SK-N-MC (cell line): Measurements from ENCODE around the gene CEP164.

Experiments
- DNase-seq: peaks from one replicate; pipeline ENCODE4 v3.0.0-alpha.2; 2011; ENCODE audit warnings: low read depth, low spot score
- H3K27ac ChIP-seq: fragments of 200-600 bp; sonication (generic); 2 replicates; pipeline ENCODE4 v1.5.1; 2016; ENCODE audit warnings: mixed run types
- H3K36me3 ChIP-seq: fragments of 200-600 bp; sonication (generic); 2 replicates; pipeline ENCODE4 v1.6.1; 2017; ENCODE audit warnings: antibody characterized with exemption, low read length, mixed read lengths; ENCODE audit not compliant: insufficient read depth
- H3K4me3 ChIP-seq: fragments of 200-600 bp; sonication (generic); 2 replicates; pipeline ENCODE4 v1.5.1; 2016
- H3K9ac ChIP-seq: fragments of 200-600 bp; sonication (generic); 2 replicates; pipeline ENCODE4 v1.8.0; 2017; ENCODE audit warnings: mixed run types, mixed read lengths; ENCODE audit not compliant: insufficient read length
- H3K9me3 ChIP-seq: fragments of 200-600 bp; sonication (generic); 2 replicates; pipeline ENCODE4 v1.6.1; 2017; ENCODE audit warnings: low read depth, mild to moderate bottlenecking, antibody characterized with exemption, low read length, moderate library complexity, mixed read lengths
- EZH2 ChIP-seq: fragments of 200-600 bp; sonication (generic); IDR thresholded peaks from one replicate; pipeline ENCODE4 v1.6.1; 2017; ENCODE audit warnings: antibody characterized with exemption
- FOXP2 ChIP-seq: optimal IDR thresholded peaks from 2 replicates; pipeline ENCODE3; 2011; ENCODE audit warnings: mild to moderate bottlenecking, moderate library complexity; ENCODE audit not compliant: insufficient read depth; ENCODE audit errors: extremely low read length, control extremely low read depth
- POLR2AphosphoS5 ChIP-seq: IDR thresholded peaks from 2 replicates; pipeline ENCODE4 v1.6.1; 2012; ENCODE audit warnings: mild to moderate bottlenecking, low read depth, low read length, borderline replicate concordance

The CEP164 gene

GRCh38 chr11:117413616-117414015, 86.0 kb downstream of the CEP164 start:
- no peak for DNase-seq
- TF ChIP-seq EZH2 (no peak), FOXP2 (no peak), POLR2AphosphoS5 (no peak)
- H3K9me3 ChIP-seq = no peaks in the 10 kb centered on the region
- no peaks in the 10 kb centered on the region for H3K36me3 ChIP-seq
- no peak overlapping the region for H3K9ac ChIP-seq
- no peak overlapping the region for H3K4me3 ChIP-seq
- no peak overlapping the region for H3K27ac ChIP-seq

- no peak overlapping the region for H3K9ac ChIP-seq
- no peak overlapping the region for H3K27ac ChIP-seq
- no peak overlapping the region for H3K4me3 ChIP-seq
- no peaks in the 10 kb centered on the region for H3K9me3 ChIP-seq
- no peak for DNase-seq
- H3K36me3 ChIP-seq = no peaks in the 10 kb centered on the region
- TF ChIP-seq EZH2 = no peak
- no peak for TF ChIP-seq POLR2AphosphoS5
- no peak for TF ChIP-seq FOXP2
Observed at GRCh38 chr11:117414724-117415123, 87.1 kb downstream of the CEP164 start.

DNA sequence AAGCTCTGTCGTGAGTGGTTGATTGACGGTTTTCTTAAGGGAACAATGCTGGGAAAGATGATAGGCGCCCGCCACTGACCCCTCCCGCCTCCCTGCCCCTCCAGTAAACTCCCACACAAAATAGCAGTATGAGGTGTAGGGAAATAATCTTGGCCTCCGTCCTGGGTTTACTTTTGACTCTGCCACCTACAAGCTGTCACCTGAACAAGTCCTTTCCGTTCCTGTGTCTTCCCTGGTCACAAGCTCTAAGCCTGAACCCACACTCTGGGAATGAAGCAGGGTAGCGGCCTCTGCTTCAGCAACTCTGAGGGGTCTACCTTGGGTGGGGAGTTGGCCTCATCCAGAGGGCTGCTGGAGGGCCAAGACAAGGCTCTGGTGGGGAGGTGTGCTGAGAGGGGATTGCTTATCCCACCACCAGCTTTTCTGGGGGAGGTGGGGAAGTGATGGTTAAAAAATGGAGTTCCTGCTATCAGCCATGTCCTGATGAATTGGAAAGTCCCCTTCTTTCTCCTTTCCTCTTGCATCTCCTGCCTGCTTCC, 87.8 kb downstream of the CEP164 start:
- H3K36me3 ChIP-seq = no peaks in the 10 kb centered on the region
- no peak overlapping the region for H3K27ac ChIP-seq
- H3K4me3 ChIP-seq = no peak overlapping the region
- H3K9ac ChIP-seq = no peak overlapping the region
- DNase-seq = no peak
- H3K9me3 ChIP-seq = no peaks in the 10 kb centered on the region
- TF ChIP-seq EZH2 (no peak), FOXP2 (no peak), POLR2AphosphoS5 (no peak)

- no peak overlapping the region for H3K27ac ChIP-seq
- no peak overlapping the region for H3K9ac ChIP-seq
- DNase-seq = no peak
- H3K4me3 ChIP-seq = no peak overlapping the region
- no peaks in the 10 kb centered on the region for H3K9me3 ChIP-seq
- TF ChIP-seq FOXP2 (no peak), POLR2AphosphoS5 (no peak), EZH2 (no peak)
- H3K36me3 ChIP-seq = no peaks in the 10 kb centered on the region
Observed at GRCh38 chr11:117417342-117417741, 89.7 kb downstream of the CEP164 start.

- H3K9ac ChIP-seq = no peak overlapping the region
- TF ChIP-seq POLR2AphosphoS5 (no peak), EZH2 (no peak), FOXP2 (no peak)
- DNase-seq = no peak
- no peaks in the 10 kb centered on the region for H3K36me3 ChIP-seq
- no peak overlapping the region for H3K27ac ChIP-seq
- H3K9me3 ChIP-seq = no peaks in the 10 kb centered on the region
- no peak overlapping the region for H3K4me3 ChIP-seq
Observed at GRCh38 chr11:117417856-117418255, 90.2 kb downstream of the CEP164 start.

GRCh38 chr11:117418737-117419481, 91.3 kb downstream of the CEP164 start:
- TF ChIP-seq POLR2AphosphoS5 = no peak
- no peak for TF ChIP-seq EZH2
- no peak for TF ChIP-seq FOXP2
- no peak for DNase-seq

DNA sequence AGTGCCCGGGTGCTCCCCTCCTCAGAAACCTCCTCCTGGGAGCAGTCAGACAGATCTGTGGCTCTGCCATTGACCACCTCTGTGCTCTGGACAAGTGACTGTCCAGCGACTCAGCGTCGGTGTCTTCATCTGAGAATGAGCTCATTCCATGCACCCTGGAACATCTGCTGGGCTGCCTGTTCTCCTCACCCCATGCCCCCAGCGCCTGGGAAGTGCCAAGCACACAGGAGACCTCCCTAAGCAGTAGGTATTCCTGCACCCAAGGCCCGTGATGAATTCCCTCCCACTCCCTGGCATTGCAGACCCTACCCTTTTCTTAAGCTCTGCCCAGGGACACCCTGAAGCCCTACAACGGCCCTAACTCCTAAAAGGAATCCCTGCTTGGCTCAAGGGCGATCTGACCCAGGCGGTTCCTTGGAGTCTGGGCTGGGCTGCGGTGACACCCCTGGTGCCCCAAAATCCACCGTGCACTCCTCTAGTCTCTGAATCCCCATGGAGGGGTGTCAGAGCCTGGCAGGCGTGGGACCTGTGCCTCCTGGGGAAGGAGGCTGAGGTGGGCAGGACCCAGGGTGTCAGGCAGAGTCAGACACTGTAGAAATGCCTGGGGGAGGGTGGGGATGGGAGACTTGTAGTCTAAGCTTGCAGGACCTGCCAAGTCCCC, 92.0 kb downstream of the CEP164 start:
- H3K36me3 ChIP-seq = no peaks in the 10 kb centered on the region
- no peak overlapping the region for H3K27ac ChIP-seq
- TF ChIP-seq EZH2 (no peak), POLR2AphosphoS5 (no peak), FOXP2 (no peak)
- H3K4me3 ChIP-seq = no peak overlapping the region
- no peak for DNase-seq
- no peaks in the 10 kb centered on the region for H3K9me3 ChIP-seq
- H3K9ac ChIP-seq = no peak overlapping the region

More at GRCh38 chr11:117418737-117419481, 91.3 kb downstream of the CEP164 start:
- no peak overlapping the region for H3K4me3 ChIP-seq
- H3K36me3 ChIP-seq = no peaks in the 10 kb centered on the region
- H3K9ac ChIP-seq = no peak overlapping the region
- H3K9me3 ChIP-seq = no peaks in the 10 kb centered on the region
- no peak overlapping the region for H3K27ac ChIP-seq

DNA sequence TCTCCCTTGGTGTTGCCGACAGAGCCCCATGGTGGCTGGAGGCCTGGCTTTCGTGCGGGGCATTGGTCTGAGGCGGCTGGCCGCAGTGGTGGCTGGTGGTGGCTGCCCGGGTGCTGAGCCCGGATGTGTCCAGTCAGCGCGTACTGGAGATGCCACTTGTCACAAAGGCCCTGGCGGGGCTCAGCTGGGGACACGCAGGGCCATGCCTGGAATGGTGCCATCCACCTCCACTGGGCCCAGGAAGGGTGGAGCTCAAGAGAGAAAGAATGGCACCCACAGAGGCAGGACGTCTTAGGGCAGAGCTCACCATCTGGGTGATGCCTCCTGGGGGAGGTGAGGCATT, 92.5 kb downstream of the CEP164 start:
- DNase-seq = no peak
- TF ChIP-seq EZH2 (no peak), POLR2AphosphoS5 (no peak), FOXP2 (no peak)

More for the DNA sequence above, 92.5 kb downstream of the CEP164 start:
- Histone ChIP-seq H3K36me3 (no peaks in the 10 kb centered on the region), H3K9me3 (no peaks in the 10 kb centered on the region), H3K9ac (no peak overlapping the region), H3K4me3 (no peak overlapping the region), H3K27ac (no peak overlapping the region)
